ENCODE measurements around the gene FOXJ3.

The FOXJ3 gene

GRCh38 chr1:42133809-42134526 lies 201.1 kb downstream of the FOXJ3 start:
- H3K9me3 ChIP-seq (ENCODE audit: control insufficient read depth, low read depth, low read length): no peaks in the 10 kb centered on the region
- no peak overlapping the region for H3K4me3 ChIP-seq (ENCODE audit: low read length)
- peaks cover 4% of the 10 kb centered on the region for H3K4me1 ChIP-seq (ENCODE audit: control insufficient read depth, low read depth, low read length)
- no peak overlapping the region for H3K27ac ChIP-seq (ENCODE audit: low read length)
- no peaks in the 10 kb centered on the region for H3K36me3 ChIP-seq (ENCODE audit: control insufficient read depth, low read depth, low read length)
- no peaks in the 10 kb centered on the region for H3K27me3 ChIP-seq (ENCODE audit: control insufficient read depth, insufficient read depth, low read length)
- no peak overlapping the region for H3K9ac ChIP-seq (ENCODE audit: low read length)

GRCh38 chr1:42133390-42133789 lies 201.6 kb downstream of the FOXJ3 start:
- no peak overlapping the region for H3K9ac ChIP-seq (ENCODE audit: low read length)
- no peak overlapping the region for H3K27ac ChIP-seq (ENCODE audit: low read length)
- H3K4me1 ChIP-seq (ENCODE audit: control insufficient read depth, low read depth, low read length): peaks cover 4% of the 10 kb centered on the region
- no peaks in the 10 kb centered on the region for H3K9me3 ChIP-seq (ENCODE audit: control insufficient read depth, low read depth, low read length)
- H3K36me3 ChIP-seq (ENCODE audit: control insufficient read depth, low read depth, low read length): no peaks in the 10 kb centered on the region
- no peaks in the 10 kb centered on the region for H3K27me3 ChIP-seq (ENCODE audit: control insufficient read depth, insufficient read depth, low read length)
- no peak overlapping the region for H3K4me3 ChIP-seq (ENCODE audit: low read length)

DNA sequence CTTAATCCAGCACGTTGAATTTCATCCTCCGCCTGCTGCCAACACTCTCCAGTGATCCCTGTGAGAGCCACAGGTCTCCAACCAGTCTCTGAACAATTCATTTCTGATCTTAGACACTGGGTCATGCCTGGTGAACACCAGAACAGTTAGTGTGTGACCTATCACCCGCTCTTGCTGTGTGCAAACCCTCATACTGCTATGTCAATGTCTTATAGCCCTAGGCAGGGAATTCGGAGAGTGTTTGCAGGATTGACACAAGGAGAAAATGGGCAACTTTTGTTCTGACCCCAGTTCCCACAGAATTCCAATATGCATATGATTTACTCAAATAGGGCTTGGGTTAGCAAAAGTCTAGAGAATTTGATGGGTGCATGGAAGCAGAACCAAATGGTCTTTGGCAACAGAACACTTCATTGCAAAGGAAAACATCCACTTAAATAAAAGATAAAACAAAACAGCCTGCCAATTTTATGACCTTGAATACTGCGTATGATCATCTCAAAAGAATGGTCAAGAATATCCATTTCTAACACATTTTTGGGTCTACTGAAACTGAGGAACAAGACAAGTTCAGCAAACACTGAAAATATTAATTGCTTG lies 204.9 kb downstream of the FOXJ3 start:
- Histone ChIP-seq H3K4me1 (ENCODE audit: control insufficient read depth, low read depth, low read length) (no peaks in the 10 kb centered on the region), H3K4me3 (ENCODE audit: low read length) (no peak overlapping the region), H3K27ac (ENCODE audit: low read length) (no peak overlapping the region), H3K27me3 (ENCODE audit: control insufficient read depth, insufficient read depth, low read length) (no peaks in the 10 kb centered on the region), H3K9me3 (ENCODE audit: control insufficient read depth, low read depth, low read length) (no peaks in the 10 kb centered on the region), H3K36me3 (ENCODE audit: control insufficient read depth, low read depth, low read length) (no peaks in the 10 kb centered on the region), H3K9ac (ENCODE audit: low read length) (no peak overlapping the region)

- Histone ChIP-seq H3K27me3 (ENCODE audit: control insufficient read depth, insufficient read depth, low read length) (no peaks in the 10 kb centered on the region), H3K36me3 (ENCODE audit: control insufficient read depth, low read depth, low read length) (no peaks in the 10 kb centered on the region), H3K4me1 (ENCODE audit: control insufficient read depth, low read depth, low read length) (no peaks in the 10 kb centered on the region), H3K27ac (ENCODE audit: low read length) (no peak overlapping the region), H3K4me3 (ENCODE audit: low read length) (no peak overlapping the region), H3K9me3 (ENCODE audit: control insufficient read depth, low read depth, low read length) (no peaks in the 10 kb centered on the region), H3K9ac (ENCODE audit: low read length) (no peak overlapping the region)
These were observed 206.1 kb downstream of the FOXJ3 start for GRCh38 chr1:42128964-42129363.

GRCh38 chr1:42128499-42128898 lies 206.5 kb downstream of the FOXJ3 start:
- H3K27me3 ChIP-seq (ENCODE audit: control insufficient read depth, insufficient read depth, low read length): no peaks in the 10 kb centered on the region
- no peak overlapping the region for H3K9ac ChIP-seq (ENCODE audit: low read length)
- H3K36me3 ChIP-seq (ENCODE audit: control insufficient read depth, low read depth, low read length): no peaks in the 10 kb centered on the region
- no peak overlapping the region for H3K4me3 ChIP-seq (ENCODE audit: low read length)
- H3K4me1 ChIP-seq (ENCODE audit: control insufficient read depth, low read depth, low read length): no peaks in the 10 kb centered on the region
- H3K9me3 ChIP-seq (ENCODE audit: control insufficient read depth, low read depth, low read length): no peaks in the 10 kb centered on the region
- H3K27ac ChIP-seq (ENCODE audit: low read length): no peak overlapping the region

DNA sequence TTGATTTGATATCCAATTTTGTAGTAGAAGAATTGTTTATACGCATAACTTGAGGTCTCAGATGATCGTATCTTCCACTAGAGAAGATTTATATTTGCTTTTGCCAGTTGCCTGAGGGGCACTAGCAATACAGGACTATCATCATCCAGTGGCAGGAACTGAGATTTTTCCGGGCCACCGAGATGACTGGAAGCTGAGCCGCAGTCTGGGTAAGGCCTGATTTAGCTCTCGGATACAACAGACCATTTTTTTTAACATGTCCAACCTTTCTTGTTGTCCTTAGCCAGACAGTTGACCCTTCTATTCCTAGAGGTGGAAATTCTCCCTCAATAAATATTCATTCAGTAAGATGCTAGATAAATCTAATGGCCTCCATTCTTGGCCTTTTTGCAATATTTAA lies 207.3 kb downstream of the FOXJ3 start:
- no peaks in the 10 kb centered on the region for H3K27me3 ChIP-seq (ENCODE audit: control insufficient read depth, insufficient read depth, low read length)
- H3K27ac ChIP-seq (ENCODE audit: low read length): no peak overlapping the region
- no peaks in the 10 kb centered on the region for H3K9me3 ChIP-seq (ENCODE audit: control insufficient read depth, low read depth, low read length)
- H3K4me3 ChIP-seq (ENCODE audit: low read length): no peak overlapping the region
- H3K36me3 ChIP-seq (ENCODE audit: control insufficient read depth, low read depth, low read length): no peaks in the 10 kb centered on the region
- no peaks in the 10 kb centered on the region for H3K4me1 ChIP-seq (ENCODE audit: control insufficient read depth, low read depth, low read length)
- no peak overlapping the region for H3K9ac ChIP-seq (ENCODE audit: low read length)
